M059J (cell line): ENCODE measurements around the gene RNF183. TPM values are rescaled to one million over a fixed set of nuclear protein-coding genes. Genes with fewer than 3 reads are reported as not detected.

Experiments
- DNase-seq: peaks from one replicate; pipeline ENCODE4 v3.0.0-alpha.2; 2012; ENCODE audit warnings: low read depth
- total RNA-seq: library from RNA; depleted of rRNA; stranded (reverse); fragments of >200 nt; shearing (Covaris generic); gene quantifications from 2 replicates; pipeline ENCODE4 v1.2.3, GENCODE V29; 2014; rRNA removed

RNF183 gene
- not detected in 2 replicates for total RNA-seq

DNA sequence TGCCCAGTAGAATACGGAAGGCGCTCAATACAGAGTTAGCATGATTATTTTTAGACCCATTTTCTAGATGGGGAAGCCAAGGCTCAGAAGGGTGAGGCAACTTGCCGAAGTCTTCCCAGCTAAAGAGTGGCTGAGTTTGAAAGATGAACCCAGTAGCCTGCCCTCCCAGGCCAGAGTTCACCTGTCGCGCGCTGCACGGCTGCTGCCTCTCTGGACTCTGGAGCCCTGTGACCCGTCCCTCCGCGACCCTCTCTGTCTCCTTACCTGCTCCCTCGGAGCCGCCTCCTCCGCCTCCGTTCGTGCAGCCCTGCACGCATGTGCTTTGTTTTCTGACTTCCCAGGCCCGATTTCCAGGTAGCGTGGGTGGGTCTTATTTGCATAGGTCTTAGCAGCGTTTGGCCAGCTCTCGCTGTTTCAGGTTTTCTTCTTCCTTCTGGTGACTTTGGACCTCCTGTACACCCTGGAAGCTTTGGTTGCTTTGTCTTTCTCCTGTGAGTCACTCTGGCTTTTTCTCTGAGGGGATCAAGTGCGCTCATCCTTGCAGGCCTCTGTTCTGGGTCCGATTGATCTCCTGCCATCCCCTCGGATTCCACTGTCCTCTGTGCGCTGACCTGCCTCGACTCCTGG is at the start of gene RNF183:
TSS of gene RNF183 (minus strand) at position 585 of the 627 bp plus-strand sequence. CDS start 5,192 bp downstream, outside the sequence.
- no peak for DNase-seq

DNA sequence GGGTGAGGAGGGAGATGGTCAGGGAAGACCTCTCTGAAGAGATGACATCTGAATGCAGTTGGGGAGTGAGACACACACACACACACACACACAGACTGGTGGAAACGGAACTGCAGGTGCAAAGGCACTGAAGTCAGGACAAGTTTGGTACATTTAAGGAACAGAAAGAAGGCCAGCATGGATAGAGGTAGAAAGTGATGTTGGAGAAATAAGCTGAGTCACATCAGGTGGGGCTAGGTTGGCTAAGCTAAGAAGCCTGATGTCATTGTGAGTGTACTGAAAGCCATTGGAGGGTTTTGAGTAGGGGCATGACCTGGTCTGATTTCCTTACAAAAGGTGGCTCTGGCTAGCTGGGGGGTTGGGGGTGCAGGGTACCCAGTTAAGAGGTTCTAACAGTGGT is 49.2 kb upstream of the RNF183 start:
- no peak for DNase-seq

DNA sequence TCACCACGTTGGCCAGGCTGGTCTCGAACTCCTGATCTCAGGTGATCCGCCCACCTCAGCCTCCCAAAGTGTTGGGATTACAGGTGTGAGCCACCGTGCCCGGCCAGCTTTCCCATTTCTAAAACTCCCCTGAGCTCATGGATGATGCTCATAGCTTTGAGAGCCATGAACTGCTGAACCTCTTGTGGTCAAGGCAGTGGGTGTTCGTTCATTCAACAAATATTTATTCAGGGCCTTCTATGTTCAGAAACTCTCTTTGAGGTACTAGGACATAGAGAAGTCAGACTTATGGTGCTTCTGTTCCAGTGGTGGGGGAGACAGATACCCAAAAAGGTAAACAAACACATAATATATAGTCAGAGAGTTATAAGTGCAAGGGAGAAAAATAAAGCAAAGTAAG is 48.8 kb upstream of the RNF183 start:
- no peak for DNase-seq

DNA sequence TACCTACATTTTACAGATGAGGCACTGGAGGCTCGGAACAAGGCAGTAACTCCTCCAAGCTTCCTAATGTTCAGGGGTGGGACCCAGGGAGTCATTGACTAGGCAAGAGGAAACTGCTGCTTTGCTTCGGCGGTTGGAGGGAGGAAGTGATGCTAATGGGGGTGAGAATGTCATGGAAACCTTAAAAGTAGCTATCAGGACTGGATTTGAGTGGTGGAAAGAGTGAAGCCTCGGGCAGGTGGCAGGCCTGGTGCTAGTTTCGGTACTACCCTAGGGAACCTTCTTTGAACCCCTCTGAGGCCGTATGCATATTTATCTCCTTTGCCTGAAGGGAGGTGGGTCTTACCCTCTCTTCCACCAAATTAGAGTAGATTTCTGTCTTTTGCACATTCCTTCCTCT is 47.8 kb upstream of the RNF183 start:
- DNase-seq: no peak

DNA sequence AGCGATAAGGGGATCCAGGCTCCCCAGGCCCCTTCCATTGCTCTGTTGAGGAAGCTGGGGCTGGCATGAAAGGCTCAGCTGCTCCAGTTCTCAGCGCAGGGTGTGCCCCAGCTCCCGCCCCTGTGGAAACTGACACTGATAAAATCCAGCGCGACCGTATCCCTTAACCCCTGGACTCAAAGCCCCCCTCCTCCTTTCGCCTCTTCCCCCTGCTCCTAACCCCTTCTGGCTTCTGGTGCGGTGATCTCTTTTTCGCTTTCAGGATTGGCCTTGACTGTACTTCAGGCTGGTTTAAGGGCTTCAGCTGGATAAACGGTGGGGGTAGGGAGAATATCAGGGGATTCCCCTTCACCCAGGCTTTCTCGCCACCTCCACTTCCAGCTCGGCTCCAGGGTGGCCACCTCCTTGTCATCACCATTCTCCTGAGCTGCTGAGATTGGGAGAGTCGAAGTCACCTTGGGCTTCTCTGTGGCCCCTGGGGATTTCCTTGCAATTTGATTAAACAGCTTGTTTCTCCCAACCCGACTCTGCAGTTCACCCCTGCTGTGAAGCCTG is 47.0 kb upstream of the RNF183 start:
- no peak for DNase-seq

DNA sequence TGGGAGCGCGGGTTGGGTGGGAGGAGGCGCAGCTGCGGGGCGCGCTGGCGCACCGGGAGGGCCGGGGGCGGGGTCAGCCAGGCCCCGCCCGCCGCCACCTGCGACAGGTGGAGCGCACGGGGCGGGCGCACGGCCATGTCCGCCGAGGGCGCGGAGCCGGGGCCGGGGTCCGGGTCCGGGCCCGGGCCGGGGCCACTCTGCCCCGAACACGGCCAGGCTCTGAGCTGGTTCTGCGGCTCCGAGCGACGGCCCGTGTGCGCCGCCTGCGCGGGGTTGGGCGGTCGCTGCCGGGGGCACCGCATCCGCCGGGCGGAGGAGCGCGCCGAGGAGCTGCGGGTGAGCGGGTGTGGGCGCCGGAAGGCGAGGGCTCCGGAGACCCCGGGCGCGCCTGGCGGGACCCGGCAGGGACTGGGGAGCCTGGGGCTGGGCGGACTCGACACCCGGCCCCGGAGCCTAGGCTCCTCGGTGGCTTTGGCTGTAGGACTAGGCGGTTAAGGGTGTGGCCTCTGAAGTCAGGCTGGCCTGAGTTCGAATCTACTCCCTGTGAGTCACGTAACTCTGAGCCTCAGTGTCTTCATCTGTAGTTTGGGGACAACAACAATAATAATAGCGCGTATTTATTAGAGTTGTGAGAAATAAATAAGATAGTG is 46.4 kb upstream of the RNF183 start, which contains the start of gene BSPRY:
TSS of gene BSPRY (plus strand) at position 97 of the 650 bp plus-strand sequence. CDS start at position 136, 39 bp downstream.
- no peak for DNase-seq

DNA sequence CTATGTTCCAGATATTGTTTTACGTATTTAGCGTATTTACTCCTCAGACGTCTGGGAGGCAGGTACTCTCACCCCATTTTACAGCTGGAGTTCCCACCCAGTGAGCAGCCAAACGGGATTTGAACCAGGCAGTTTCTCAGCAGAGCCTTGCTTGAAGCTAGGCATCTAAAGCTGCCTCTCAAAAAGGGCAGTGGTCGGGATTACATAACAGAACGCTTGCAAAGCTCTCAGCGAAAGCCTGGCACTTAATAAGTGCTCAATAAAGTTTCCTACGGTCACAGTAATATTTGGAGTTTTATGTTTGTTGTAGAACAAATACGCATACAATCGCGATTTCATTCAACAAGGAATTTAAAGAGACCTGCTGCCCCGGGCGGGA is 45.9 kb upstream of the RNF183 start:
- DNase-seq: no peak

DNA sequence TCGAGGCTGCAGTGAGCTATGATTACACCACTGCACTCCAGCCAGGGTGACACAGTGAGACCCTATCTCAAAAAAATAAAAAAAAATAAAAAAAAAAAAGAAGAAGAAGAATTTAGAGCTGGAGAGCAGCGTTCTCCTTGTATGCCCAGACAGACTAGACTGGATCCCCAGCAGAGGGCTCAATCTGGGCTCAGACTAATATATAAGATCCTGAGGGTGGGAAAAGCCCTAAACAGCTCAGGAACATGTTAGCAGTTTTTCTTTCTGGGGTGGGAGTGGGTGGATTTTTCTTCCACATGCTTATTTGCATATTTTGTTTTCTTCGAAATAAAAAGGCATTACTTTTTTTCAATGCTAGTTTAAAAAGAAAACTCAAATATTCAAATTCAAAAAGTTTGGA is 45.3 kb upstream of the RNF183 start:
- DNase-seq: no peak

DNA sequence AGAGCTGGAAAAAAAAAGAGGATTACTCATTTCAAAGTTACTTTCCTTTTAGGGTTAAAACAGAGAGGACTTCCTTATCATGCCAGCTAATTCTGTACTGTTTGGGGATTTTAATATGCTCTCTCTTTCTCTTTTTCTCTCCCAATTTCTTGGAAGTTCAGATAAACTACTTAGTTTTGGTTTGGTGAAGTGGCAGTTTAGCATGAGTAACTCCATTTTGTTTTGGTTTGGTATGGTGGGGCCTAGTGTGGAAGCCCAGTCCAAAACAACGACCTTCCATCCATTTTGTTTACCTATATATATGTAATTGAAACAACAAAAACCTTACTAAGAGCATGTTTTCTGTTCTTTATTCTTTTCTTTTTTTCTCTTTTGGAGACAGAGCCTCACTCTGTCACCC is 42.5 kb upstream of the RNF183 start:
- DNase-seq: no peak

DNA sequence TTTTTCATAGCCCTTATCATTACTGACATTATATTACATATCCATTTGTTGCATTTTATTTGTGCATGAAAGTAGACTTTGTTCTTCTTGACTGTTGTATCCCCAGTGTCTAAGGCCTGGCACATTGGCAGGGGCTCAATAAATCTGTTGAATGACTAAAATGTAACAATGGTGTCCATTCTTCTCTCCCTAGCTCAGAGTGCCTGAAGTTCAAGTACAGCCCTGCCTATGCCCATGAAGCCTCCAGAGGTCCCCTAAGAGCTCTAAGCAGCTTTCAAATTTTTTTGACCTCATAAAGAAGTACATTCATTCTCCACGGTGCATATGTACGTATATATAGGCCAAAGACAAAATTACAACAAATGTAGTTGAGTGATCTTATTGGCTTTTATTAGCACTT is 42.0 kb upstream of the RNF183 start:
- no peak for DNase-seq

DNA sequence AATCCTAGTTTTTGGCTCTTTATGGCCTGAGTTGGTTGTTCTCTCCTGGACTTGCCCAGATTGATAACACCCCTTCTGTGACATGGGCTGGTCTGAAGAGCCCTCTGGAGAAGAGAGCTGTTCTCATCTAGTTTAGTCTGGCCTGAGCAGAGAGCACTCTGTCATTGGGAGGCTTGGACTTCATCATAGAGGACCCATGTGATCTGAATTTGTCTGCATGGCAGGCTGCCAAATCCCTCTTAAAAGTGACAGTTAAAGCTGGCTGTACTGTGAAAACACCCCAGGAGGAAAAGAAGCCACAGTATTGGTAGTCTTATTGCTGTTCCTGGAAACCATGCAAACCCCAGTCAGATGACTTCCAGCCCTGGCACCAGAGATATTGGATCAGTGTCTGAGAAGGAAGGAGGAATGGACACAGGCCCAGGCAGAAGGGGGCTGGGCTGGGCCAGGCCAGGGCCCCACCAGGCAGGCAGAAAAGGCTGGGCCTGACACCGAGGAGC is 40.6 kb upstream of the RNF183 start:
- DNase-seq: peak; percentile 65

DNA sequence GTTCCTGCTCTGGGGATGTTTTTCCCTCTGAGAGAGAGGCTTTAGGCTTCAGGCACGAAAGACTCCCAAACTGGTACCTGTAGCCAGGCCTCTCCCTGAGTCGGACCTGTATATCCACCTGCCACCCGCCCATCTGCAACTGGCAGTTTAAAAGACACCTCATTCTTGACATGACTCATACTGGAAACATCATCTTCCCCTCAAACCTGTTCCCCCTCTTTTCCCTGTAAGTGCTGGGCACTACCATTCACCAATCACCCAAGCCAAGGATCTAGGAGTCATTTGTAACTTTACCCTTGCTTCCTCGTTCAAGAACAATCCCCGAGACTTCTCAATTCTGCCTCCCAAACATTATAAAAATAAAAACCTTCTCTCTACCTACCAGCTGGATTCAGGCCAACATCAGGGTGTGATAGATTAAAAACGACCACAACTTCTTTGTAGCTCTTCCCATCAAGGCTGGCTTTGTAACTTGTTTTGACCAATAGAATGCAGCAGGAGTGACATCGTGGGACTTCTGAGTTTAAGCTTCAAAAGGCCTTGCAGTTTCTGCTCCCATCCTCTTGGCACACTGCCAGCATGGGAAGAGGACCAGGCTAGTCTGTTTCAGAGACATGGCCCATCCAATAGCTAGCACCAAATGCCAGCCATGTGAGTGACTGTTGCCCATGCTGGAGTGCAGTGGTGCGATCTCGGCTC is 38.7 kb upstream of the RNF183 start:
- DNase-seq: no peak

- peak; percentile 85 for DNase-seq
Observed at GRCh38 chr9:113340011-113340699, 37.0 kb upstream of the RNF183 start, which contains the start of gene WDR31. TSS of gene WDR31 (minus strand) at chr9:113340275. CDS start at chr9:113332022, 8,253 bp downstream.

DNA sequence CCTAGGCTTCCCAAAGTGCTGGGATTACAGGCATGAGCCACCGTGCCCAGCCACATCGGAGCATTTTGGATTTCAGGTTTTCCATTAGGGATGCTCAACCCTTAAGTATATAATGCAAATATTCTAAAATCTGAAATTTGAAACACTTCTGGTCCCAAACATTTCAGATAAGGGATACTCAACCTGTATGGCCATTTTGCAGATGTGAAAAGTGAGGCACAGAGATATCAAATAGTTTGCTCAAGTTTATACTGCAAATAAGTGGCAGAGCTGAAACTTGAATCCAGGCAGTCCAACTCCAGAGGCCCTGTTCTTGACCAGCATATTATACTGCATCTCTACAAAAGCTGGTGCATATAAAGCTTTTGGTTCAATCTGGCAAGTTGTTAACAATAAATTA is 34.5 kb upstream of the RNF183 start:
- no peak for DNase-seq

GRCh38 chr9:113331780-113332179 is 28.6 kb upstream of the RNF183 start:
- no peak for DNase-seq

GRCh38 chr9:113328045-113328782 is 25.0 kb upstream of the RNF183 start:
- DNase-seq: no peak

DNA sequence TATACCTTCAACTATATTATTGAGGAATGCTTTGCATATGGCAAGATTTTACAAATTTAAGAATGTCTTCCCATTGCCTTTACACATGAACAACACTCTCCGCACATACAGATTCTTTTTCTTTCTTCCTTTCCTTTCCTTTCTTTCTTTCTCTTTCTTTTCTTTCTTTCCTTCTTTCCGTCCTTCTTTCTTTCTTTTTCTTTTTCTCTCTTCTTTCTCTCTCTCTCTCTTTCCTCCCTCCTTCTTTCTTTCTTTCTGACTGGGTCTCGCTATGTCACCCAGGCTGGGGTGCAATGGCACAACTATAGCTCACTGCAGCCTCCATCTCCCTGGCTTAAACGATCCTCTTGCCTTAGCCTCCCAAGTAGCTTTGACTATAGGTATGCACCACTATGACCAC is 23.1 kb upstream of the RNF183 start:
- DNase-seq: no peak

DNA sequence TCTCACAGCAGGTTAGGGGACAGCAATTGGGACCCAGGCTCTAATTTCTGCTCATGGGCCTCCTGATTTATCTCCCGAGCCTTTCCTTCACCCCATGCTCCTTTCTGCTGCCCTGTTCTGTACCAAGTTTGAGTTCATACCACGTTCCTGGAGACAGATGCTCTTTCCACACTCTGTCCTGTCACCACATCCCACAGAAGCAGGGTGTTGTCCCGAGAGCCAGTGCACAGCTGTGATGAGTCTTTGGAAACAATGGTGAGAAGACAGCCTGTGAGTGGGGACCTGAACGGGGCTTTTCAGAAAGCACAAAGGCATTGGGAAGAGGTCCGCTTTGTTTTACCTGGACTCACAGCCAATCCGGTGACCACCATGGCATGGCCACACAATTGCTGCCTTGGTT is 19.5 kb upstream of the RNF183 start:
- DNase-seq: no peak

DNA sequence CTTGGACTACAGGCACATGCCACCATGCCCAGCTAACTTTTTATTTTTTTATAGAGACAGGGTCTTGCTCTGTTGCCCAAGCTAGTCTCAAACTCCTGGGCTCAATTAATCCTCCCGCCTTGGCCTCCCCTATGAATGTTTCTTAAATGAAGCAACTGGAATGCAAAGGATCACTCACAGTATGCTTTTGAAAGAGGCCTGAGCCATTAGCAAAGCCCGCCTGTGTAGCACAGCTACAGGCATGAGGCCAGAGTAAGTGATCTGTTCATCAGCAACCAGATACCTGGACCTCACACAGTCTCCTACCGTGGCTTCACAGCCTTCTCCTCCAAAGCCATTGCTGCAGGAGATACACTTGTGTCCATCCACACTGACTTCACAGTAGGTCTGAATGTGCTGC is 16.9 kb upstream of the RNF183 start:
- DNase-seq: no peak

GRCh38 chr9:113319054-113319453 is 15.9 kb upstream of the RNF183 start:
- DNase-seq: no peak

GRCh38 chr9:113317777-113318176 is 14.6 kb upstream of the RNF183 start:
- no peak for DNase-seq
